ENCODE results near the gene AGER.
"Not testable (repeated sequence)": the region's sequence is repeated elsewhere in the genome, so short reads cannot be mapped to it uniquely, and the experiment has no call there.

AGER gene

DNA sequence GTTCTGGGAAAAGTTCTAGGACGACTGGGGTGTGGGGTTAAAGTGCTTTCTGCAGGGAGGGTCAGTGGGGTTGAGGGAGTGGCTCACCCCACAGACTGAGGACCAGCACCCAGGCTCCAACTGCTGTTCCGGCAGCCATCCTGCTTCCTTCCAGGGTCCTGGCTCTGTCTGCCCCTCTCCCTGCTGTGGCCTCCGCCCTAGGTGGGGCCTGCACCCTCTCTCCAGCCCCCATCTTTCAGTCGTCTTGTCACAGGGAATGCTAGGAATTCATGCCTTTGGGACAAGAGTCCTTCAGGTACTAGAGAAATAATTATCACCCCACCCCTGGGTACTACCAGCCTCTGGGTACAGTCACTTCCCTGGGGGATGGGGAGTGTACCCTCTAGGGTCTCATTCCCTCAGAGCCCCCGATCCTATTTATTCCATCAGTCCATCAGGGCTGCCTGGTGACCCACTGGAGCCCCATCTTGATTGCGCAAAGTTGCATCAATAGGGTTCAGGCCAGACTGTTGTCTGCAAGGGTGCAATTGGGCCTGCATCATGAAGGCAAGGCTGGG, at the start of gene AGER:
TSS of gene AGER (minus strand) at position 170 of the 557 bp plus-strand sequence. CDS start at position 139, 31 bp downstream.
- no peak for DNase-seq

DNA sequence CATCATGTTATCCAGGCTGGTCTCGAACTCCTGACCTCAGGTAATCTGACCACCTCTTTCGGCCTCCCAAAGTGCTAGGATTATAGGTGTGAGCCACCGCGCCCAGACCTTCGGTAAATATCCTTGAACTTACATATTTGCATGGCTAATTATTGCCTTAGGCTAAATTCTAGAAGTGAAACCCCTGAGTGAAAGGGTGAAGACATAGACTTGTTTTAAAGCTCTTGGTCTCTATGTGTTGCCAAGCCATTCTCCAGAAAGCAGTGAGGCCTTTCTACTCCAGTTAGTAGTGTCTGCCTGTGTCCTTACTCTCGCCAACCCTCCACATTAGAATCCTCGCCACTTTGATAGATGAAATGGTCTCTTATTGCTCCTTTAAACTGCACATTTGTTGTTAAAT, 42.4 kb upstream of the AGER start:
- no peak for DNase-seq

DNA sequence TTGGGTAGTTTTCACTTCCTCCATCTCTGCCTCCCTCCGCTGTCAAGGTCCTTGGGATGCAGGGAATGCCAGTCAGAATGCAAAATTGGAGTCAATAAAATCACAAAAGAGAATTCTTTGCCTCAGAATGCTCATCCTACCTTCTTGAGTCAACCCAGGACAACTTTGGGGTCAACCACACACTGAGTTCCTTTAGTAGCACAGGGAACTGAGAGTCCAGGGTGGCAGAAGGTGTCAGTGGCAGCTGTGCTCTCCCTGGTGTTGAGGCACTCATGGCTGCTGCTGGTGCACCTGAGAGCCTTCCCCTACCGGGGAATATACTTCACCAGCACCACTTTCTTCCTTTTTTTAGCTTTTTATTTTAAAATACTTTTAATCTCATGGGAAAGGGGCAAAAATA, 40.6 kb upstream of the AGER start:
- no peak for DNase-seq

DNA sequence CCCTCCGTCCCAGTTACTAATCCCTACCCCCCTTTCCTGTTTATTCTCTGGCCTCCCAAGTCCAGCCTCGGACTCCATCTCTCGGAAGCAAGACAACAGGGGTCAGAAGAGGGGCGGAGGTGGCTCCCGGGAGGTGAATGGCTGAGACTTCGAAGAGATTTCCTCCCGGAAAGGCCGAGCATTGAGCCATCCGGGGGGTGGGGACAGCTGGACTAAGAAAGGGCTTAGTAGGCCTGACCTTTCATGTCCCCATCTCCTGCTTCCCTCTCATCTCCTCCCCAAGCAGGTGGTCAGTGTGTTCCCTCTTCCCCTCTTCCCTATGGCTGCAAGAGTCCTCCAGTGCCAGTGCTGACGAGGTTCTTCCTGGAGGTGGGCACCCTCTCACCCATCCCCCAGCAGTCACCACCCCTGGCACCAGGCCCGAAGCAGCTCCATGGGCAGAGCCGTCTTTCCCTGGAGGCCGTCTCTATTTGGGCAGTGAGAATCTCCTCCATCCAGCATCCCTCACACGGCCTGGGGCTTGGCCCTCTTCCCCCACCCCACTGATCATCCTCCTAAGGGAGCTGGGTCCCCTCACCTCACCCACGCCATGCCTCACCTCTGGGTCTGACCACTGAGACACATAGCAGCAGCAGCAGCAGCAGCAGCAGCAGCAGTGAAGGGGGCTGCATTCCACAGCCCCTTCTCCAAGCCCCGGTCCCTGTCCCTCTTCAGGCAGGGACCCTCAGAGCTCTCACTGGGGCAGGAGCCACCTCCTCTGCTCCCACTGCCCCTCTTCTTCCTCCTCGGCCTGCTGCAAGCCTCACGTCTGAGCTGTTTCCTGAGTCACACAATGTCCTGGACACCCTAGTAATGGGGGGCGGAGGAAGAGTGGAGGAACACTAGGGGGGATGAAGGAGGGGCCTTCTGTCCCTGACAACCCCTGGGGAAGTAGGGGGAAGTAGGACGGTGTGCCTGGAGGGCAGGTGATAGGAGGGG, 39.5 kb upstream of the AGER start, which contains the start of gene NOTCH4:
TSS of gene NOTCH4 (minus strand) at position 810 of the 978 bp plus-strand sequence. CDS start at position 671, 139 bp downstream.
- no peak for DNase-seq

DNA sequence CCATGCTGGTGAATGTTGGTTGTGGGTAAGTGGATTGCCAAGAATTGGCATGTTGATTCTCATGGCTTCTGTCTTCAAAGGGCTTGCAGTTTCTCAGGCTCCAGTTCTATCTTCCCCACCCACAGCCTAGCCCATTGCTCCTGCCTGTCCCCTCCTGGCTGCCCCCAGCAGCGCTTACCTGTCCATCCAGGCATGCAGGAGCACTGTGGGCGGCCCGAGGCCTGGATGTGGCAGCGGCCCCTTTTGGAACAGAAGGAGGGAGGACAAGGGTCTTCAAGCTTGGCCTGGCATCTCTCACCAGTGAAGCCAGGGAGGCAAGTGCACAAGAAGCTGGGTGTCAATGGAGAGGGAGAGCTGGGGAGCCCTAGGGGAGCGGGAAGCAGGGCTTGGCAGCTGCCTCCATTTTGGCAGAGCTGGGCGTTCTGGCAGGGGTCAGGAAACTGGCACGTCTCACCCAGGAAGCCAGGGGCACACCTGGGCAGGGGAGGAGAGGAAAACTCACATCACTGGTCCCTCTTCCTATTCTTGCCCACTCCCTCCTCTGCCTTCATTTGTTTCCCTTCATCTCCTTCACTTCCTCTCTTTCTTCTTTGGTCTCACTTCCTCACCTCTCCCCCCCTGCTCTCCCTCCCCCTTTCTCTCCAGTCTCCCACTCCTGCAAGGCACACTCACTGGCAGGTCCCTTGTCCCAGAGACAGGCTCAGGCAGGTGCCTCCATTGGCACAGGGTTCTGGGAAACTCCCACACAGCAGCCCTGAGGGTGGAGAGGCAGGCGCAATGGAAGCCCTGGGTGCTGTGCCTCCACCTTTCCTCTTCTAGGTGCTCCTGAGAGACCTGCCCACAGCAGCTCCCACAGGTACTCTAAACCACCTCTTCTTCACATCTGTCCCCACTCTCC, 38.5 kb upstream of the AGER start:
- no peak for DNase-seq

DNA sequence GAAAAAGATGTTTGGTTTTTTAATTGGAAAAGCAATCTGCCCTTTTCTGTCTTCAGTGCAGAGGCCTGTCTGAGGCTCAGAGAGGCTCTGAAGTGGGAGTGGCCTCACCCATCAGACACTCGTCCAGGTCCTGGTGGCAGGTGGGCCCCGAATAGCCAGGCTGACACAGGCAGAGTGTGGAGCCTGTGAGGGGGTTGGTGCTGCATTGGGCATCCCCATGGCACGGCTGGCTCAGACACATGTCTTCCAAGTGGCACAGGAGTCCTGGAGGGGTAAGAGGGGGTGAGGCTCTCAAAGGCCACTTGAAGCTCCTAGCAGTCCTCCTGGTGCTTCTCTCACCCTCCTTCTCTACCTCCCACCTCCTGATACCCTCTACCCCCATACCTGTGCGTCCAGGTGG, 36.0 kb upstream of the AGER start:
- no peak for DNase-seq

DNA sequence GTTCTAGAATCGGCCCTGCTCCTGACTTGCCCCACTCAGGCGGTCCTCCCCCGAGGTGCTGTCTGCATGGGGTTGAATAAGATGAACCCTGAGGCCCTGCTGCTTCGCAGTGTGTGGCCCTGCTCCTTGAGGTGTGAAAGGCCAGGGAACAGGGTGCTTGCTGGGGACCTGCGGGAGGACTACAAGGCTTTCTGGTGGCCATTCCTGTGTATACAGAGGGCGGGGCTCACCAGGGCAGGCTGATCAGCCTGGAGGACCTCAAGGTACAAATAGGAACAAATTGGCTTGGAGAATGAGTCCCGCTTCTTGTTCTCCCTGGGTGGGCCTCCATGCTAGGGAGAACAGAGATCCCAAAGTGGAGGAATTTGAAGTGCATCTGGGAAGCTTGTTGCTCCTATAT, 34.1 kb upstream of the AGER start:
- DNase-seq = no peak

DNA sequence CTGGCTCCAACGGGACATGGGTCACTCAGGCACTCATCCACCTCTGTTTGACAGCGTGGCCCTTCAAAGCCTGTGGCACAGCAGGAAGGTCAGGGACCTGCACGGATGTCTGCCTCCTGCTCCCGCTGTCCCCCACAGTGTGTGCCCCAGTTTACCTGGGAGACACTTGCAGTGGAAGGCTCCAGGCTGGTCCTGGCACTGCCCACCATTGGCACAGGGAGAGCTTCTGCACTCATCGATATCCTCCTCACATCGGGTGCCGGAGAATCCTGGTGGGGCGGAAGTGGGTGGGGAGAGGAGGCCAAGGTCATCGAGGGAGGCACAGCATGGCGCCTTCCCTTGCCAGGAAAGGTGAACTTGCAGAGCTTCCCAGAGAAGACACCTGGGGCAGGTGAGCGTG, 32.9 kb upstream of the AGER start:
- no peak for DNase-seq

DNA sequence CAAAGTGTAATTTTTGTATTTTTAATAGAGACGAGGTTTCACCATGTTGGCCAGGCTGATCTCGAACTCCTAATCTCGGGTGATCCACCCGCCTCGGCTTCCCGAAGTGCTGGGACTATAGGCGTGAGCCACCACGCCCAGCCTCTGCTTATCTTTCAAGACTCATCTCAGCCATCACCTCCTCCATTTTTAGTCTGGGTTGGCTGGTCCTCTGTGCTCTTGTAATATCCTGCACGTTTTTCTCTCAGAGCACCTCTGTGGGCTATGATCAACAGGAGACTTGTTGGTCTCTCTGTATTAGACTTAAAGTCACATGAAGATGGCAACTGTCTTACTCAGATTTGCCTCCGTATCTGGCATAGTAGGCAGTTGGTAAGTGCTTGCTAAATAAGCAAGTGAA, 32.2 kb upstream of the AGER start:
- DNase-seq = no peak

DNA sequence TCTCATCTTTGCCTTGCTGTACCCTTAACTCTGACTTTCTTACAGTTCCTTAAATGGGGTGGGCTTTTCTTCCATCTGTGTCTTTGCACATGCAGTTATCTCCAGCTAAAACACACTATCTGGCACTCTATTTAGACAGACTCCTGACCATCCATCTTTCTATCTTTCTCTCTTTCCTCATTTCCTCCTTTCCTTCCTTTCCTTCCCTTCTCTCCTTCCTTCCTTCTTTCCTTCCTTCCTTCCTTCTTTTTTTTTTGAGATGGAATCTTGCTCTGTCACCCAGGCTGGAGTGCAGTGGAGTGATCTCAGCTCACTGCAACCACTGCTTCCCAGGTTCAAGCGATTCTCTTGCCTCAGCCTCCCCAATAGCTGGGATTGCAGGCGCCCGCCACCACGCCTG, 31.6 kb upstream of the AGER start:
- no peak for DNase-seq

DNA sequence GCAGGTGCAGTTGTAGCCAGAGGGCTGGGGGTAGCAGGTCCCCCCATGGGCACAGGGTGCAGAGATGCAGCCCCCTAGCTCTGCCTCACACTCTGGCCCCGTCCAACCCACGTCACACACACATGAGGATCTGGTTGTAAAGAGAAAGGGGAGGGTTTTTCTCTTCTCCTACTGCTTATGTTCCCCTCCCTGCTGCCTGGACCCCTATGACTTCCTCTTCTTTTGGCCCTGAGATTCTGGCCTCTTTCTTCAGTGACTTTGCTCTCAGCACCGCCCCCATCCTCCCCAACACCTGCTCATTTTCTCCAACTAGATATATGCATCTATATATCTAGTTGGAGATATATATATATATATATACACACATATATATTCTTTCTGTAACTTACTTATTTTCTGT, 30.1 kb upstream of the AGER start:
- no peak for DNase-seq

DNA sequence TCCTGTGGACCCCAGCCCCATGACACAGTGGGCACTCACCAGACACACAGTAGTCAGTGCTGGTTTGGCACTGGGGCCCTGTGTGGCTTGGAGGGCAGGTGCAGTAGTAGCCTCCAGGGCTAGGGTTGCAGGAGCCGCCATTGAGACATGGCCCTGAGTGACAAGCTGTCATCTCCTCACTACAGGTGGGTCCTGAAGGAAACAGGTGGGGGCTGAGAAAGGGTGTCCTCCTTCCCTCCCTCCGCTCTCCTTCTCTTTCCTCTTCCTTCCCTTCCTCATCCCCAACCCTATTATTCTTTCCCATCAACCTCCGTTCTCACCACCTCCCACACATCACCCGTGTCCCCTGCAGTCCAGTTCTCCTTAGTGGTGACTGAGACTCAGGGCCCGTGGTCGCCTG, 29.6 kb upstream of the AGER start:
- no peak for DNase-seq

DNA sequence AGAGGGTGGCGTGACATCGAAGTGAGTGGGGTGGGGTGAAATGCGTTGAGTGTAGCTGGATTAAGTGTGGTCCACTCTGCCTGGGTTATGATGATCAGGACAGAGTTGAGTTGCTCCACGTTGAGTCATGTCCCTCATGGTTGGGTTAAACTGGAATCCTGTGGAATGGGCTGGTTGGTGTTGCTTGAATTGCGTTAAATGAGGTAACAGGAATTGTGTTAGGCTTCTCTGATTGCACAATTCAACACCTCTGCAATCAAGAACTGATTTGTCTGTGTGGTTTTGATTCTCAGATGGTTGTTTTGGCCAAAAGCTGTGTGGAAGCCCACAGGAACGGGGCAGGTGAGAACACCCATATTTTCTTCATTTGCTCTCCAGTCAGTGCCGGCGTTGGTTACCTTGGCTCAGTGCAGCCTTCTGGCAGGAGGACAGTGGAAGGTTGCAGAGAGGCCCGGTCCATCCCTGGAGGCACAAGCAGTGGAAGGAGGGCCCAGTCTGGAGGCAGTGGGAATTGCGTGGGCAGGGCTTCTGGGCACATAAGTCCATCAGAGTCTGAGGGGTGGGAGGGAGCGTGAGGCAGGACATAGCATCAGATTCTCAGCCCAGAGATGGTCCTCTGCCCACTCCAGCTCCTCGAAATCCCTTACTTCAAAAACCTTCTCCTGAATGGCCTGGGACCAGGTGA, 28.2 kb upstream of the AGER start:
- no peak for DNase-seq

DNA sequence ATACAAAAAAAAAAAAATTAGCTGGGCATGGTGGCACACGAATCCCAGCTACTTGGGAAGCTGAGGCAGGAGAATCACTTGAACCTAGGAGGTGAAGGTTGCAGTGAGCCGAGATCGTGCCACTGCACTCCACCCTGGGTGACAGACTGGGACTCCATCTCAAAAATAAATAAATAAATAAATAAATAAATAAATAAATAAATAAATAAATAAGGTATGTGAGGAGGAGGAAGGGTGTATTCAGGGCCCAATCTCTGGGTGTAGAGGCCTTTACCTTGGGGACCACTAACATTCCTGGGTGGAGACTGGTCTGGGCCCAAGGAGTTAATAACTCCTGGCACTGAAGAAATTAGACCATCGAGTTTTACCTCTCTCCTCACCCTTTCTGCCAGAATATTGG, 27.4 kb upstream of the AGER start:
- DNase-seq = not testable (repeated sequence)

DNA sequence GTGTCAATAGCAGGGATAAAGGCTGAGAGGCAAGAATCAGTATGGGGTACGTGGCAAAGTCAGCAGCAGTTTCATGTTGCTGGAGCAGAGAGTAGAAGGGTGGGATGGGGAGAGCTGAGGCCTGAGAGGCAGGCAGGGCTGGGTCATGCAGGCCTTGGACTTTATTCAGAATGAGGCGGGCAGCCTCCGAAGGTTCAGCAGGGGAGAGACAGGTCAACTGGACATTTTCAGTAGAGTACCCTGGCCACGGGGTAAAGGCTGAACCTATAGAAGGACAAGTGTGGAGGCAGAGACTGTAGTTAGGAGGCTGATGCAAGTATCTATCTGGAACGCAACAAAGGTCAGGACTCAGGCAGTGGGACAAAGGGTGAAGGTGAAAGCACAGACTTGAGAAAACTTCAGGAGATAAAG, 26.1 kb upstream of the AGER start:
- no peak for DNase-seq

DNA sequence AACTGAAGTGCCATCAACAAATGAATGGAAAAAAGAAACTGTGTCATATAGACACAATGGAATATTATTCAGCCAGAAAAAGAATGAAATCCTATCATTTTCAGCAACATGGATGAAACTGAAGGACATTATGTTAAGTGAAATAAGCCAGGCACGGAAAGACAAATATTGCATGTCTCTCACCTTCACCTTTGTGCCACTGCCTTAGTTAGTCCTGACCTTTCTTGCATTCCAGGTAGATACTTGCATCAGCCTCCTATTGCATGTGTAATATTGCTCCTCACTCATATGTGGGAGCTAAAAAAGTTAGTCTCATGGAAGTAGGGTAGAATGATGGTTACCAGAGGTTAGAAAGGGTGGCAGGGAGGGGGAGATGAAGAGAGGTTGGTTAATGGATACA, 24.9 kb upstream of the AGER start:
- no peak for DNase-seq

DNA sequence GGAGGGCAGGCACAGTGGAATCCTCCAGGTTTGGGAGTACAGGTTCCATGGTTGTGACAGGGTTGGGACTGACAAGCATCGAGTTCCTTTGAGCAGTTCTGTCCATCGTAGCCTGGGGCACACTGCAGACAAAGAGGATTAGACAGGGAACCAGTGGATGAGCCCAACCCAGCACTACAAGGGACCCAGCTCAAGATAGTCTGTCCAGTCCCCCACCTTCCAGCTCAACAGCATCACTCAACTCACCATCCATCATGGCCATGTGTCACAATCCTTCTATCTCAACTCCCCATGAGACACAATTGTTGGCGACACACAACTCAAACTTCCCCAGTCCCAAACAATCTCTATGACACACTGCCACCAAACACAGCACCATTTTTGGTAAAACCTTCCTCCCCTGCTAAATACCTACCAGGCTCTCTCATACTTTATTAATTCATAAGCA, 20.2 kb upstream of the AGER start:
- DNase-seq = no peak

DNA sequence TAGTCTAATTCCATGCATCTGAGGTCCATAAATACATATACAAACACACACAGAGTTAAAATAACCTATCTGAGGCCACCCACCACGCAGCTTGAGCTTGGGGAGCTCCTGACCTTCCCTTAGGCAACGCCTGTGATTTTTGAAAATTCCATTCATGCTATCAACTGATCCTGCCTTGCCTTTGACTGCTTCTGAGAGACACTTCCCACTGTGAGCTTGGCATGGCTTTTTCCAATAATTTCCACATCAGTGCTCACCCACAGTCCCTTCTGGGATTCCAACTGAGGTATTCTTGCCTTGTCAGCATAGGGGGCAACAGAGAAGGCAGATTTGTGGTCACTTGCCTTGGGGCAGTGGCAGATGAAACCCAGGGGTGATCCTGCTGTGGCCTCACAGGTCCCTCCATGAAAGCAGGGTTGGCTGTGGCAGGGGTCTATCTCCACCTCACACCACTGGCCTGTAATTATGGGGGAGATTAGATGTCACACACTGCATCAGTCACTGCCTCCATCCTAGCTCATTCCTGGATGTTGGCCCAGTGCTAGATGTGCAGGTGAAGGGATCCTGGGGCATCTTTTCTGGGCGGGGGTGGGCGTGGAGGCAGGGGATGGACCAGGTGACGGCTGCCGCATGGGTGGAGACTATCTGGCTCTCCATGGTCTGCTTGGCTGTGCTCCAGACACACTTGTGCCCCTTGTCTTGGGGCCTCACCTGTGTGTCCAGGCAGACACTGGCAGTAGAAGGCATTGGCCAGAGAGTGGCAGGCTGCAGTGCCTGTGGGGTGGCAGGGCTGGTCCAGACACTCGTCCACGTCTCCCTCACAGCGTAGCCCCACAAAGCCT, 19.6 kb upstream of the AGER start:
- no peak for DNase-seq

DNA sequence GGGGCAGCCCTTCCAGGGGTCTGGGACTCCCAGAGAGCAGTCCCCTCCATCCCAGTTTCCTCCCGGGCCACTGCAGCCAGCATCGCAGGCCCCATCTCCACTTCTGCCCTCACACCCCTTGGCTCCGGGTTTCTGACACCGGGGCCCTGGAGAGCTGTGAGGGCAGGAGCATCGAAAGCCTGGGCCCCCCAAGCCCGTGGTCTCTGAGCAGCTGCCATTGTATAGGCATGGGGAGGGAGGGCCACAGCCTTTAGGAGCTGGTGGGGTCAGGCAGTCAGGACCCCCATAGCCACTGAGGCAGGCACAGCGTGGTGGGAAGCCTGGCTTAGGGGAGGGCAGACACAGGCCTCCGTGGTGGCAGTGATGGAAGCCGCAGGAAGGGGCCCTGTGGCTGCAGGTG, 18.1 kb upstream of the AGER start:
- DNase-seq = no peak

DNA sequence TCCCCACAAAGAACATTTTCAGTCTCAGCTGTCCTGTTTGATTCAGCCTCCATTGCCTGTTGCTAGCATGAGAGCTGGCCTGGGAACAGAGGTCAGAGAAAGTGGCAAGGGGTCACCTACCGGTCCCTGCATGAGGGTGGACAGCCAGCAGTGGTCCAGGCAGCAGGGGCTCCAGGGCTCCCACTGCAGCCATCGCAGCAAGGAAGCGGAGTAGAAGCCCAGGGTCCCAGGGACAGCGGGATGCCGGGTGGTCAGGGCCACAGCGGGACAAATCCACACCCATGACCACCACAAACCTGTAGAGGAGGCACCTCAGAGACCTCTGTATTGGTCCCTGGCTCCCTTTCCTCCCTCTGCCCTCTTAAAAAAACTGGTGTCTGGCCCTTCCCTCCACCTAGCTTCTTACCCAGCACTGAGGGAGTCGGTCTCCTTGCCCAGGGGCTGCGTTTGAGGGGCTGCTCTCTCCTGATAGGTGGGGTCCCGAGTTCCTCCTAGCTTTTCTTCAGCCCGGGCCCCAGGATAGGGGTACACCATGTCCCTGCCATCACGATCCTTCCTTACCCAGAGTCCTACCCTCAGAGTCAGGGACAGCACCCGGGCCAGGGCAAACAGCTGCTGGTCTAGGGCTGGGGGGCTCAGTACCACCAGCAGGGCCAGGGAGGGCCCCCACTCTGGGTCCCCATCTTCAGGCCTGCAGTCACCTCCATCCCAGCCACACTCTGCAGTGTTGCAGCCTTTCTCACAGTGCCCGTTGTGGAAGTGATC, 16.8 kb upstream of the AGER start:
- DNase-seq = no peak

DNA sequence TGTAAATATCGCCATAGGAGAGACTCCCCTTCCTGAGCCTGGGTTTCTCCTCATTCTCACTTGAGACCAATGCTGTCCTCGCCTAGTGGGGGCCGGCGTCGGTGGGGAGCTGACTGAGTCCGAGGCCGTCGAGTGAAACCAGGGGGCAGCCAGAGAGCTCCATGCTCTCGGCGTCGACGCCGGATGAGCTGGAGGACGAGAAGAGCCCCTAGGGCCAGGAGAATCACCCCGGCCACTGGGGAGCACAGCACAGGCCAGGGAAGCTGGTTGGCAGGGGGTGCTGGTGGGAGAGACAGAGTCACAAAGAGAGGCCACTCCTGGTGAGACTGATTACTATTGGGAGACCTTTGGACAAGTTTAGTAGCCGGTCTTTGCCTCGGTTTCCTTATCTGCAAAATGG, 14.8 kb upstream of the AGER start:
- DNase-seq = no peak
